GM12874 (cell line): ENCODE data around the gene SGCA.
A peak's percentile ranks its signal among the peaks of the same experiment; 100 is the strongest.

ENCODE experiments used
- TF ChIP-seq, protein P1 (sequence below): IDR thresholded peaks from 2 replicates; pipeline ENCODE4 v1.5.1; 2011; ENCODE audit warnings: low read depth, mild to moderate bottlenecking, control low read depth, low read length, moderate library complexity; ENCODE audit not compliant: insufficient read depth

The SGCA gene

DNA sequence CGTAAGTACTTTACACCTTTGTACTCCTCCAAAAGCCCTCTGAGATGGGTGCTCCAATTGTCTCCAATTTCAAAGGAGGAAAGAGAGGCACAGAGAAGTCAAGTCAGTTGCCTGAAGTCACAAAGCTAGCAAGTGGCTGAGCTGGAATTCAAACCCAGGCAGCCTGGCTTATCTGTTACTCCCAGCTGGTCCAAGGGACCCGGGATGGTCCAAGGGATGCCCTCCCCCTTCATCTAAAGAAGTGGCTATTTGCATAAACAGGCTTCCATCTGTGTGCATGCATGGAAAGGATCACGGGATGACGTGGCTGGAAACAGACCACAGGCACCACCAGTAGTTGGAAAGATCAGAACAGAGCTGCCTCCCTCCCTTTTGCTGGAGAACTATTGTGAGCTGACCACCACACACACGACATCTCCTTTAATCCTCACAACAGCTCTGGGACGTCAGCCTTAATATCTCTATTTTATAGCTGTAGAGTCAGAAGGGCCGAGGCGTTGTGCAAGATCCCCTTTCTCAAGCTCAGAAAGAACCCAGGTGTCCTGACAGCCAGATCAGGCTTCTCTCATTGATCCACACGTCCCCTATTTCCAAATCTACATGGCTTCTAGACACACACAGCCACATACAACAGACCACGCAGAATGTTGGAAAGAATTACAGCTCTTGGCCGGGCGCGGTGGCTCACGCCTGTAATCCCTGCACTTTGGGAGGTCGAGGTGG lies 46.5 kb downstream of the SGCA start:
- TF ChIP-seq, protein P1, sequence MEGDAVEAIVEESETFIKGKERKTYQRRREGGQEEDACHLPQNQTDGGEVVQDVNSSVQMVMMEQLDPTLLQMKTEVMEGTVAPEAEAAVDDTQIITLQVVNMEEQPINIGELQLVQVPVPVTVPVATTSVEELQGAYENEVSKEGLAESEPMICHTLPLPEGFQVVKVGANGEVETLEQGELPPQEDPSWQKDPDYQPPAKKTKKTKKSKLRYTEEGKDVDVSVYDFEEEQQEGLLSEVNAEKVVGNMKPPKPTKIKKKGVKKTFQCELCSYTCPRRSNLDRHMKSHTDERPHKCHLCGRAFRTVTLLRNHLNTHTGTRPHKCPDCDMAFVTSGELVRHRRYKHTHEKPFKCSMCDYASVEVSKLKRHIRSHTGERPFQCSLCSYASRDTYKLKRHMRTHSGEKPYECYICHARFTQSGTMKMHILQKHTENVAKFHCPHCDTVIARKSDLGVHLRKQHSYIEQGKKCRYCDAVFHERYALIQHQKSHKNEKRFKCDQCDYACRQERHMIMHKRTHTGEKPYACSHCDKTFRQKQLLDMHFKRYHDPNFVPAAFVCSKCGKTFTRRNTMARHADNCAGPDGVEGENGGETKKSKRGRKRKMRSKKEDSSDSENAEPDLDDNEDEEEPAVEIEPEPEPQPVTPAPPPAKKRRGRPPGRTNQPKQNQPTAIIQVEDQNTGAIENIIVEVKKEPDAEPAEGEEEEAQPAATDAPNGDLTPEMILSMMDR, result no peak

GRCh38 chr17:50213026-50214022 lies 47.5 kb downstream of the SGCA start:
- TF ChIP-seq, protein P1, result 0 out of 2 replicates have a peak, but pooled peaks have one; percentile 9

- TF ChIP-seq, protein P1, result no peak
Observed at GRCh38 chr17:50214976-50215760, 49.4 kb downstream of the SGCA start.

DNA sequence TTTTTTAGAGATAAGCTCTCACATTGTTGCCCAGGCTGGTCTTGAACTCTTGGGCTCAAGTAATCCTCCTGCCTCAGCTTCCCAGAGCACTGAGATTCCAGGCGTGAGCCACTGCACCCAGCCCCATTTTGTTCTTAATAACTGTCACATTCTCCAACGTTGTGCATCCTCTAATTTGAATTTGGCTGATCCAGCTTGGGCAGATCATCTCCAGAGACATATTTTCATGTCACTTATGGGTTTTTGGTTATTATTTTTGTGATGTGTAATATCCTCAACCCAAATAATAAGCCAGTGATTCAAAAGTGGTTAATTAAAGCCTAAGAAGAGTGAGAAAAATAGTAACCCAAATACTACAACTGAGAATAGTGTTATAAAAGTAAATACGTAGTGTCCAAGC lies 51.8 kb downstream of the SGCA start:
- TF ChIP-seq, protein P1, result no peak

DNA sequence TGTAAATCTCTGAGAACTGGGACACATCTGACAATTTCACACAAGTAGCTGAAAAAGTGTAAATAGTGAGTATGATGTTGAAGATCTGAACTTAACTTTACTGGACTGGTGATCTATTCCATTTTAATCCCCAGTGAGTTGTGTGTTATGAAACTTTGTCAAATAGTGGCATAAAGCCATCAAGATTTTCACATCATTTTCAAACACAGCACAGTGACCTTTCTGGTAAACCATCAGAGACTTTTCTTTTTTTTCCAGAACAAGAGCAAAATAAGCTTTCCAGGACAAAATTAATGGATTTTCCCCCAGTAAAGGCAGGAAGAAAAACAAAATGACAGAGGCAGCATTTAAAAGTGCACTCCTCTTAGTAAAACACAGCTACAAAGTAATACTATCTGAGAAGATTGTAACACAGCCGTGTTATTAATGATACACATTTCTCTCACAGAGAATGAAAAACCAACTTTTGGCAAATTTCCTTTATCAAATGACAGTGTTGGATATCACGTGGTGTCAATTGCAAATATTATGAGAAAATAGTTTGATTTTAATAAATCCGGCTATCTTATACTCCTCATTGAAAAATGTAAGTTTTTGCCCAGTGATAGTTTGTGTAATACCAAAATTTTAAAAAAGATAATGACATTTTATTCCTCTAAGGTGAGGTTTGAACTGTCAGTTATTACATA lies 52.4 kb downstream of the SGCA start:
- TF ChIP-seq, protein P1, result no peak

DNA sequence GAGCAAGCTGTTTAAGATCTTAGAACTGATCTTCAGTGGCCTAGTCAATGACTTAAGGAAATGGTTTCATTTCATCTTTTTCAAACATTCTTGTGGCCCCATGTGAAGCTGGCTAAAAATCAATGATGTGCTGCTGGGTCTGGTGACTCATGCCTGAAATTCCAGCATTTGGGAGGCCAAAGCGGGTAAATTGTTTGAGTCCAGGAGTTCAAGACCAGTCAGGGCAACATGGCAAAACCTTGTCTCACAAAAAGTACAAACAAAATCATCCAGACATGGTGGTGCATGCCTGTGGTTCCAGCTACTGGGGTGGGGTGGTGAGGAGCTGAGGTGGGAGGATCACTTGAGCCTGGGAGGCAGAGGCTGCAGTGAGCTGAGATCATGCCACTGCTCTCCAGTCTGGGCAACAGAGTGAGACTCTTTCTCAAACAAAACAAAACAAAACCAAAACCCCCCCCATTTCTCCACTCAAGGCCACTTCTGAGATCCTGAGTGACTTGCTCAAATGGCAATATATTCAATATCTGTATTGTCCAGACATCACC lies 53.0 kb downstream of the SGCA start:
- TF ChIP-seq, protein P1, result no peak
